NCI-H1436 treated with DMSO at 0.1 percent for 48 hours (cell line): ENCODE data around the gene MAML2.

Source experiments
- DNase-seq: peaks from one replicate; lab custom pipeline; 2025; lab: John Stamatoyannopoulos, UW

Gene MAML2

DNA sequence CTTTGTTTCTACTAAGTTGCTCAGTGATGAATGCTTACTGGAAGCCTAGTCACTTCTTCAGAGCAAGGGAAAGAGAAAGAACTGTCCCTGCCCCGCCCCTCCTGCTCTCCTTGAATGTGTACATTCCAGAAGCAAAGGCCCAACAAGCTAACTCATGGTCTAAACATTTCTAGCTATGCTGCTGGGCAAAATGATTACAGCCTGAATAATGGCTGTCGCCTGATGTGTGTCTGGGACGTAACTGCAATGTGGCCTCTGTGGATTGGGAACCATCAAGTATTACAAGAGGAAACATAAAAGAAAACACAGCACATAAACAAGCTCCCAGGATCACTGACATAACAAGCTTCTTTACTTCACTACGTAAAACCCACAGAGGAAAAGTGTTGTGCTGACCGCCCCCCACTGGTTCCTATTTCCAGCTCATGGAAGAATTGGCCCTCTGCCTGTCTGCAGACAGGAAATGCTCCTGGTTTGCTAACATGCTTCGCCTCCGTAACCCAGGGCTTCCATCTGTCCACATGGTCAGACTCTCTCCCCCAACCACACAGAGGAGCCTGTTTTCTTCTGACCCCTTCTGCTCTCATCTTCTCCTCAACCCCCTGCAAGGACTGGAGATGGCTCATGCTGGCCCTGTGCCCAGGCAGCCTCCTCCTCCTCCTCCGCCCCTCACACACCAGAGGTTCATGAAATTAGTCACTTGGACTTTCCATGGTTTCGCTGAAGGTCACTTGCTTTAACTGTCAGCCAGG lies 187.2 kb downstream of the MAML2 start:
- DNase-seq, result no peak

- DNase-seq, result no peak
Measured at GRCh38 chr11:96154802-96155520, 188.0 kb downstream of the MAML2 start.

DNA sequence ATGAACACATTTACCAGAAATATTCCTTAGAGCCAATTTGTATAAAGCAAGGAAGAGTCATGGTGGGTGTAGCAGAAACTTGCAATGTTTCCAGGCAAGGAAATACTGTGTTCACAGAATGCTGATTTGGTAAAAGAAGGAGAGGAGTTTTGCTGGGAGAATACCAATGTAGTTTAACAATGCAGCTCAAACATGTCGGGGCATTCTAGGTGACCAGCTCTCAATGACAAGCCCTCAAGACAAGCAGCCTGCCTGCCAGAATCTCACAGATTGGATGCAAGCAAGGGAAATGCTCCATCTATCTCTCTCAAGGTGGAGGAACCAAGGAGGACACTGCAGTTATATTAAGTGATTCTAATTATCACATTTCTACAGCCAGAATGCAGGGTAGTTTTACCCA lies 190.4 kb downstream of the MAML2 start:
- no peak for DNase-seq

GRCh38 chr11:96151501-96151900 lies 191.5 kb downstream of the MAML2 start:
- no peak for DNase-seq

DNA sequence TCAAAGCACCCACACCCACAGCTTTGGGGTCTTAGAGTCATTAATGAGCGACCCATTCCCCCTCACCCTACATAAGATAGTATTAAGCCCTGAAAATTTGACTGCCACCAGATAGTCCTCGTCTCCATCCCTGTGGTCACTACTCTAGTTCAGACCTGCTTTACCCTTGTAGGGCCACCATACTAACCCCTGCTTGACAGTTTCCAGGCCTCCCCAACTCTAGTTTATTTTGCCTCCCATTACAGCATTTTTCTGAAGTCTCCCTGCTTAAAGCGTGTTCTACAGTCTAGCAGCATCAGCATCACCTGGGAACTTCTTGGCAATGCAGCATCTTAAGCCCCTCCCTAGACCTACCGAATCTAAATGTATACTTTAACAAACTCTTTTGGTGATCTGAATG lies 192.4 kb downstream of the MAML2 start:
- no peak for DNase-seq

DNA sequence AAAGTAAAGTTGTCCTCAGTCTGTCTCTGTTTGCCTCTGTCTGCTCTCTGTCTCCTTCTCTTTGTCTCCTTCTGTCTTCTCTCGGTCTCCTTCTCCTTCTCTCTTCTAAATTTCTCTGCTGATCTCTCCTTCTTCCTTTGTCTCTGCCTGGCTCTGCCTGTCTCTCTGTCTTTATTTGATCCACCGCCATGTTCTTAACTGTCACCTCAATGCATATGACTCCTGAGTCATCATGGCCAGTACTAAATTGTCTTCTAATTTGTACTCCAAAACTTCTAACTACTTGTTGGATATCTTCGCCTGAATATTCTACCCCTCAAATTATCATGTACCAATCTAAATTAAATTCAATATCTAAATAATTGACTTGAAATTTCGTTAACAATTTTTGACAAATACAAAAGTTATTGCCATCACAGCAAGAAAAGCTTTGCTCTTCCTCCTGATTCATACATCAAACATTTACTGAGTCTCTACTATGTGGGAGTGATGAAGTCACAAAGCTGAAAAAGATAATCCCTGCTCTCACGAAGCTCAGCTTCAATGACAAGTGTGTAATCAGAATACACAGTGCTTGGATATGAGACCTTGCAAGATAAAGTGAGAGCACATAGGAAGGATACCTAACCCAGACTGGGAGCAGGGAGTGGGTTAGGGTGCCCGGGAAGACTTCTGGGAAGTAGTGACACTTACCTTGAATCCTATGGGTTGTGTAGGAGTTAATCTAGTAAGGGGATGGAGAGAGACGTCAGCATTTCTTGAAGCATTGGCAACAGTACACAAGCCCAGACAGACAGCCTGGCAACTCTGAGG lies 193.0 kb downstream of the MAML2 start:
- no peak for DNase-seq

DNA sequence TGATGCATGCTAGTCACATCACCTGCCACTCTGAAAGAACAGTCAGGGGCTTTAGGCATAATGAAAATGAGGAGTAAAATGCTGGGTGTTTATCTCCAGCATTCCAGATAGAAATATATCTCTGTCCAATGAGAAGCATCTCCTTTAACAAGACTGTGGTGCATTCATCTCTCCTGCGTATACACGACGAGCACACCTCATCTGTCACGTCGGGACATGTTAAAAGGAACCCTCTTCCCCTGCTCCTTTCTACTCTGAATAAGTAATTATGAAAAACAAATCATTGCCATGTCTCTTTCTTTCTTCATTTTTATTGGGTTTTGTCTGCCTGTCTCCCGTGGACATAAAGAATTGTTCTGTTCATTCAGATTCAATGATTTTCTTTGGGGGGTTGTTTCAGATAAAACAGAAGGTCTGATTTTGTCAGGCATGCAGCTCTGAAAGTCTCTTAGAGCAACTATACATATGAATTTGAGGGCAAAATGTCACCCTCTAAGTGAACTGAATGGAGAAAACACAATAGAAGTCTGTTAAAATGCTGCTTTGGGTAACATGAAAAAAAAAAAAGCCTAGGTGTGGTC lies 195.0 kb downstream of the MAML2 start:
- no peak for DNase-seq

GRCh38 chr11:96147186-96147585 lies 195.8 kb downstream of the MAML2 start:
- no peak for DNase-seq

DNA sequence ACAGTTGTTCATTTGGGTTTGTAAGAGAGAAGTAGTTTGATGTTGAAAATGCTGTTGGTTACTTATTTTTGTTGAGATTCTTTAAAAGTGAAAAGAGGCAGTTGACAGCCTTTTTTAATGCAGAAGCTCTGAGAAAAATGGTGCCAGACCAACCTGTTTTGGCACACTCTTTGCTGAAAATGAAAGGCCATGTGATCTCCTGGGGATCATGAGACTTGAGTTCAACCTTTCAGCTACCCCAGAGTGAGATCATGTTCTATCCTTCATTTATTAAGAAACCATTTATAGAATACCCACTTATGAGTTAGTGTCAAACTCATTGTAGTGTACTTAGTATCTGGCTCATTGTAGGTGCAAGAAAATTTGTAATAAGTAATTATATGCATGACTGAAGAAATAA lies 196.2 kb downstream of the MAML2 start:
- no peak for DNase-seq

- no peak for DNase-seq
Measured at GRCh38 chr11:96145163-96145585, 197.8 kb downstream of the MAML2 start.

DNA sequence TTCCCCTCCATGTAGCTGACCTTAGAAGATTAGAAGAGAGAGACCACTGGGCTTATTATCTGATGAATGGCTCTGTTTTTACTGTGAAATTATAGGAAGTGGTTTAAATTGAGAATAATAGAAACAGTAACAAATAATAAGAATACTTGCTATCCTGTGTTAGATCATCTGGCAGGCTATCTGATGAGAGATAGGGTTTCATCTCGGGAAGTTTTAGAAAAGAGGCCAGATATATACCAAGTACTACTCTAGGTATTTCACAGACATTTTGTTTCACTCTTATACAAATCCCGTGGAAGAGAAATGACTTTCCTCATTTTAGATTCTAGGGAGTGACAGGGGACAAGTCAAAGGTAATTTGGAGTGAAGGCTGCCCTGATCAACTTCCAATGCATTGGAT lies 198.4 kb downstream of the MAML2 start:
- DNase-seq, result no peak

DNA sequence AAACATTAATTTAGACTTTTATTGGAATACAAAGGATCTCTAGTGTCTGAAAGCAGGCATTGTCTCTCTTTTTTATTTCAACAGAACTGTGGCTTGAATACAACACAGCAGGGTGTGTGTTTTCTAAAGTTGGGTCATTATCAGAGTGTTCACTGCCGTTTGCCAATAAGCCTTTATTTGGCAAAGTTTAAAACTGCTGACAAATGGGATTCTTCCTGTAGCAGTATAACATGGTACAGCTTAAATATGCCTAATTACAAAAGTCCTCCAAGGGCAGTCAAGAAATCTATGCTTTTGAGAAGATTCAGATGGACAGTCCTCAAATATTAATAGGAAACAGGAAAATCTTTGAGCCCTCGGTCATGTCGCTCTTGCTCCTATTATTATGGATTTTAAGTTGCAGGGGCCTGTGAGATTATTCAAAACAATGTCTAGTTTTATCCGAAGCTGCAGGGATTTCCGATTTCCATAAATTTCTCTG lies 199.9 kb downstream of the MAML2 start:
- DNase-seq, result no peak

DNA sequence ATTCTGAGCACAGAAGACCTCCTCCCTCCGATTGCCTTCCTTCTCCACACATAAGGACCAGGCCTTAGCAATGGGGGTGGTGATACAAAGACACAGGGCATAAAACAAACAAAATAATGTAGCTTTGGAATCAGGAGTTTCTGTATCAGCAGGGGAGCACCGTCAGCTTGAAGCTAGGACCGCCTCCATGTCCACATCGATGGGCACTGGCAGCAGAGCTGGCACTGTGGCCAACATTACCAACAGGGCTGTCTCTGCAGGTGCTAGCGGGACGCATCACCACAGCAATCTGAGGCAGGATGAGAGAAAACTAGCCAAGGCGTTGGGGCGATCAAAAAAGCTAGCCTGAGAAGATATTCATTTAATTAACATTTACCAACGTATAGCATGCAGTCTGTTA lies 201.4 kb downstream of the MAML2 start:
- DNase-seq, result no peak

GRCh38 chr11:96139691-96140090 lies 203.3 kb downstream of the MAML2 start:
- no peak for DNase-seq

- no peak for DNase-seq
Measured at GRCh38 chr11:96137373-96137772, 205.6 kb downstream of the MAML2 start.

DNA sequence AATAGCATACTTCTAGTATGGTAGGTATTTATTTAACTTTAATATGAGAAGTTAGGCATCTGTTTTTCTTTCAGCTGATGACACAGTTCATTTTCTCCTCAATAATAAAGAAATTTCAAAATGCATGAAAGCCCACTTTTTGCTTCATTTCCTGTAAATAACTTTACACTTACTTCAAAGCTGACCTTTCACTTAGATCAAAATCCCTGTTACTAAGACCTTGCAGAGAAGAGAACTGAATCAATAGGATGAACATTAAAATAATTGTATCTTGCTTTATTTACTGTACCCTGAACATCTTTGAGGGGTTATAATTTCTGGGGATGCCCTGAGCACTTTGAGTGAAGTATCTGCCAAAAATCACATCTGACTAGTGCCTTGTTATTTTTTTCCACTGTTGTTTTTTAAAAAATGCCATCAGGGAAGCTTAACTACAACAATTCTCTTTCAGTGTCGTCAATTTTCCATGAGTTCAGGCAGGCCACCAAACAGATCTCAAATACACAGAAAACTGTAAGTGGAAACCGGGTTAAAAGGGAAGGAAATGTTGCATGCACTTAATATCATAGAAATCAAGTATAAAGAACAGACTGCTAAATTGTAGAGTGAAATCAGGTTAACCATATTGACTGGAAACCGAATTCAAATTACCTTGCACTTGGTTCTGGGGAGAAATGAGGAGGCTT lies 206.2 kb downstream of the MAML2 start:
- no peak for DNase-seq

- DNase-seq, result no peak
Measured at GRCh38 chr11:96134602-96135001, 208.4 kb downstream of the MAML2 start.

- no peak for DNase-seq
Measured at GRCh38 chr11:96132437-96132836, 210.6 kb downstream of the MAML2 start.

DNA sequence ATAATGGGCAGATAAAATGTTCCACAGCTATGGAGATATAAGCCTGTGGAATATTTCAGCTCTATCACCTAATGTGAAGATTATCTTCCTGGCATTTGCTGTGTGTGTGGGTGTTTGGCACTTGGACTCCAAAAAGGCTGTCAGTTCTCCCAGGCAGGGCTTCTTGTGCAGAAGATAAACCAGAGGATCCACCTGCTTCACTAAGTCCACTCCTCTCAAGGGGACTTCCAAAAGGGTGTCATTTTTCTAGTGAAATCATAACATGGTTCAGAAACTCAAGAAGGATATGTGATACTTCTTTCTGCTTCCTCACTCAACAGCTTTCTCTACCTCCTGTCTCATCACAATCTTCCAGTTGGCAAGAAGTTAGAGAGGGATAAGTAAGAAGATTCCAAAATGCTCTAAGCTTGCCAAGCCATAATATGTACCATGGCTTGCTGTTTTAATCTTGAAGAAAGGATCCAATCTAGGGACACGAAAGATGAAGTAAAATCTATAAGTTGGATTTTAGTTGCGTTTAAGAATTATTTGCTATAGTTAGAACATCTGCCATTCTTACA lies 212.9 kb downstream of the MAML2 start:
- no peak for DNase-seq

GRCh38 chr11:96127596-96127959 lies 215.4 kb downstream of the MAML2 start:
- DNase-seq, result no peak

- DNase-seq, result no peak
Measured at GRCh38 chr11:96126917-96127595, 215.9 kb downstream of the MAML2 start.
